ENCODE results near the gene CTIF. TPM values are rescaled to one million over a fixed set of nuclear protein-coding genes. Genes with fewer than 3 reads are reported as not detected.

The CTIF gene
- total RNA-seq, 1 experiment from 2014 or later, result 26.5 TPM

DNA sequence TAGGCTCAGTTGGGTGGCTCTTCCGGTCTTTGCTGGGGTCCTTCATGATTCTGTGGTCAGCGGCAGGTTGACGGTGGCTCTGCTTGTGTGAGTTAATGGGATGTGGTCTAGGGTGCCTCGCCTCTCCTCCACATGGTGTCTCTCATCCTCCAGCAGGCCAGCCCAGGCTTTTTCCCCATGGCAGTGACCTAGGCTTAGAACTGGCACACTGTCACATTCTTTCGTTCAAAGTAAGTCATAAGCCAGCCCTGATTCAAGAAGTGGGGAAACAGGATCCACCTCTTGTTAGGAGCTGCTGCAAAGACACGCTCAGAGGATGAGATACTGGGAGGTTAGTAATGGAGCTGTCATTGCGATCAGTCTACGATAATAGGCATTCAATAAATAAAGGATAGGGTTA lies 46.0 kb upstream of the CTIF start:
- no peak for TF ChIP-seq REST (IDR thresholded peaks at IDR 0.05; ENCODE audit: insufficient read depth in 1 of 2, low read depth in 2 of 2, low read length in 1 of 2)
- TF ChIP-seq CTCF (IDR thresholded peaks at IDR 0.05), result no peak
- no peak for TF ChIP-seq SIN3A (IDR thresholded peaks at IDR 0.05; ENCODE audit: borderline replicate concordance, insufficient read depth, low read depth, low read length)
- TF ChIP-seq POLR2AphosphoS5 (IDR thresholded peaks at IDR 0.05; ENCODE audit: low read depth, low read length), result no peak
- TF ChIP-seq TCF7L2 (IDR thresholded peaks at IDR 0.05; ENCODE audit: low read depth, low read length), result no peak
- peaks cover 5% of the 10 kb centered on the region for H3K4me1 ChIP-seq (ENCODE audit: control insufficient read depth, insufficient read depth, low read length)
- H3K36me3 ChIP-seq (ENCODE audit: control insufficient read depth, insufficient read depth, low read length), result no peaks in the 10 kb centered on the region
- no peaks in the 10 kb centered on the region for H3K9me3 ChIP-seq (ENCODE audit: control insufficient read depth, insufficient read depth, low read depth, low read length)
- DNase-seq (ENCODE audit: low read depth, low spot score), result no peak
- no peak overlapping the region for H3K4me3 ChIP-seq (ENCODE audit: low read depth in 2 of 2, low read length in 2 of 2)
- no peak for ATAC-seq
- H3K27ac ChIP-seq (ENCODE audit: low read length), result no peak overlapping the region
- in situ Hi-C loops (cut with HindIII; ENCODE audit: low pct_unique_long_range_greater_than_20kb, low sequenced_read_pairs) (no loop called here), intact Hi-C loops (cut with micrococcal nuclease; ENCODE audit: unreplicated experiment) (no loop called here)
- ChIA-PET CTCF (no interaction called here), POLR2A (no interaction called here)
- no TSS peak for BruUV-seq (replicated peaks)
- H3K27me3 ChIP-seq (ENCODE audit: control insufficient read depth, insufficient read depth, low read length), result no peaks in the 10 kb centered on the region

- Histone ChIP-seq H3K27ac (ENCODE audit: low read length) (no peak overlapping the region), H3K4me1 (ENCODE audit: control insufficient read depth, insufficient read depth, low read length) (peaks cover 5% of the 10 kb centered on the region), H3K27me3 (ENCODE audit: control insufficient read depth, insufficient read depth, low read length) (no peaks in the 10 kb centered on the region), H3K36me3 (ENCODE audit: control insufficient read depth, insufficient read depth, low read length) (no peaks in the 10 kb centered on the region), H3K4me3 (ENCODE audit: low read depth in 2 of 2, low read length in 2 of 2) (no peak overlapping the region), H3K9me3 (ENCODE audit: control insufficient read depth, insufficient read depth, low read depth, low read length) (no peaks in the 10 kb centered on the region)
- intact Hi-C loops (cut with micrococcal nuclease; ENCODE audit: unreplicated experiment) (no loop called here), in situ Hi-C loops (cut with HindIII; ENCODE audit: low pct_unique_long_range_greater_than_20kb, low sequenced_read_pairs) (no loop called here)
- DNase-seq (ENCODE audit: low read depth, low spot score) (no peak), ATAC-seq (no peak)
- BruUV-seq (replicated peaks), result no TSS peak
- no peak for TF ChIP-seq REST (IDR thresholded peaks at IDR 0.05; ENCODE audit: insufficient read depth in 1 of 2, low read depth in 2 of 2, low read length in 1 of 2)
- ChIA-PET CTCF (no interaction called here), POLR2A (no interaction called here)
Measured at GRCh38 chr18:48493434-48494230, 45.2 kb upstream of the CTIF start.
